Activated CD8-positive, alpha-beta memory T cell treated with anti-CD3 and anti-CD28 coated beads, Interleukin-2, amount 50 U/mL, for 24 hours (primary cell): ENCODE data around the gene EID2.

Experiments
- DNase-seq: peaks from one replicate; pipeline ENCODE4 v3.0.0-alpha.2; 2020; ENCODE audit errors: extremely low read depth

EID2 gene

DNA sequence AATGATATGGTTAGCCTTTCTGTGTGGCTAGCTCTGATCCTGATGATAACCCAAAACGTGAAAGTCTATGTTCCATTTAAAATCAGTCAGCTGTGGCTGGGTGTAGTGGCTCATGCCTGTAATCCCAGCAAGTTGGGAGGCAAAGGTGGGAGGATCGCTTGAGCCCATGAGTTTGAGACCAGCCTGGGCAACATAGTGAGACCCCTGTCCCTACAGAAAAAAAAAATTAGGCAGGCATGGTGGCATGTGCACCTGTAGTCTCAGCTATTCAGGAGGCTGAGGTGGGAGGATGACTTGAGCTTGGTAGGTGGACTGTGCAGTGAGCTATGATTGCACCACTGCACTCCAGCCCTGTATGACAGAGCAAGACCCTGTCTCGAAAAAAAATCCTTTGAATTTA, 6.2 kb downstream of the EID2 start:
- DNase-seq = no peak

DNA sequence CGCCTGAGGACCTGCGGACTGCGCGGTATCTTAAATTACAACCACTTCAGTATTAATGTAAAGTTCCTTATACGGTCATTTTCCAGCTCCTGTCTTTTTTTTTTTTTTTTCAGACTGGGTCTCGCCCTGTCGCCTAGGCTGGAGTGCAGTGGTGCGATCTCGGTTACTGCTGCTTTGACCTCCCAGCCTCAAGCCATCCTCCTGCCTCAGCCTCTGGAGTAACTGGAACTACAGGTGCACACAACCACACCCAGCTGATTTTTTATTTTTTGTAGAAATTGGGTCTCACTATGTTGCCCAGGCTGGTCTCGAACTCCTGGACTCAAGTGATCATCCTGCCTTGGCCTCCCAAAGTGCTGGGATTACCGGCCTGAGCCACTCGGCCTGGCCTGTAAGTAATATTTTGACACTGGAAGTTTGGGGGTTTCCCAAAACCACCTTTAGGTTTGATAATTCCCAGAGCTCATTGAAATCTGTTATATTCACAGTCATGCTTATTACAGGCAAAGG, 6.9 kb downstream of the EID2 start:
- no peak for DNase-seq

DNA sequence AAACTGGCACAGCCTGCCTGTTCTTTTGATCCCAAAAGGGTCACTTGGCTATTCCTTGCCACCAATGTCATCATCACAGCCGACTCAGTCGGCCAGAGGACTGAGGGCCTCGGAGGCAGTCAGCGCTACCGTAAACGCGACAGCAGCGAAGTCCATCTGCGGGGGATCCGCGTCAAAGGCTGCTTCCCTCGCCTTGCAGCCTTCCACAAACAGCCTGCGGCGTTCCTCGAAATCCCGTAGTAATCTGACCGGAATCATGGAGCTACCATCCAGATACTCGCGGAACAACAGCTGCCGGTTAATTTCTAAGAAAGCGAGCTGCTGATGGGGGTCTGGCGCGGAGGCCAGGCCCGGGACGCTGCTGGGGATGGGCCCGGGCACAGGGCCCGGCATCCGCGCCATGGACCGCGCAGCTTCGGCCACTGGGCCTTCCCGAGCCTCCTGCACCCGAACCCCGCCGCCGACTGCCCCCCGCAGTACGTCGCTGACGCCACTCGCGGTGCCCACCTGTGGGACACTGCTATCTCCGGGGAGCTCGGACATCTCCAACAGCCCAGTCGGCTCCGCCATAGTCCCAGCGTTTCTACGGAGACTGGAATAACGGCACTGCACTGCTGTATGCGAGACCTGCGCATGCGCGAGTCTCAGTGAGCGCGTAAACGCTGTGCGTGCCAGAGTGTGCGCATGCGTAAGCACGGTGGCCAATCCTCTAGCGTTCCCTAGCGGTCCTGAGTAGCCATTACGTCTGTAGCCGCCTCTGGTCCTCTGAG, 7.5 kb downstream of the EID2 start, which contains the start of gene EID2B:
EID2B (minus strand) TSS at position 620 of the 770 bp plus-strand sequence; CDS start at position 570, 50 bp downstream.
- peak; percentile 85 for DNase-seq

DNA sequence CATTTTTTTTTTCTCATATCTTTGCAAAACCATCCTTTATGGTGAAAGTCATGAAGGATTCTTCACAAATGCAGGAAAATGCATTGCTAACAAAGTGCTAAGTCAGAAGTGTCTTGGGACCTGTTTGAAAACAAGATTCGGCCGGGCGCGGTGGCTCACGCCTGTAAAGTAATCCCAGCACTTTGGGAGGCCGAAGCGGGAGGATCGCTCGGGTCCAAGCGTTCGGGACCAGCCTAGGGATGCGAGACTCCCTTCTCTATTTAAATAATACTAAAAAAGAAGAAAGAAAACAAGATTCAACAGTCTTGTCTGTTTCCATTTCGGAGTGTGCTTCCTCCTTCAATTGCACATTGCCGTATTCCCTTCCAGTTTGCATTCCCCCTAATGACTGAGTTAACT, 8.1 kb downstream of the EID2 start:
- no peak for DNase-seq

DNA sequence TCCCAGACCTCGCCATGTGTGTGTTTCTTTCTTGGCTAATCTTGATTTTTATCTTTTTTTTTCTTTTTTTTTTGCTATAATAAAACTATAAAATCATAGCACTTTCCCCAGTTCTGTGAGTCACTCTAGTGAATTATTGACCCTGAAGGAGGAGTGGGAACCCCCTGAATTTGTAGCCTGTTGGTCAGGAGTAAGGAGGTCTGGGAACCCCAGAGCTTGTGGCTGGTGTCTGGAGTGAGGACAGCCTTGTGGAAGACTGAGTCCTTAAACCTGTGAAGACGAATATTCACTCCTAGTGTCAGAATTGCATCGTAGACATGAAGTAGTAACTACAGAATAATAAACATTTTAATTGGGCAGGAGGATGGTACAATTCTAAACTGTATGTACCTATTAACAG, 14.8 kb downstream of the EID2 start:
- DNase-seq = no peak

DNA sequence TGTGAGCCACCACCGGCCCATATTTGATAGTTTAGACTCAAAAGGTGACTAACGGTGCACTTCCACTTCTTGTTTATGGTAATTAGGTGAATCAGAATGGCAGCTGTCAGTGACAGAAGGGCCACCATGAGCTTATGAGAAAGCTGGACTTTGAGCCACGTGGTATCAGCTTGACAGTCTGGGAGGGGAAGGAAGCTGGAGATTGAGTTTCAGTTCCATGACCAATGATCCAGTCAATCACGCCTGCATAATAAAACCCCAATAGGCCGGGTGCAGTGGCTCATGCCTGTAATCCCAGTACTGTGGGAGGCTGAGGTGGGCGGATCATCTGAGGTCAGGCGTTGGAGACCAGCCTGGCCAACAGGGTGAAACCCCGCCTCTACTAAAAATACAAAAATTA, 15.5 kb downstream of the EID2 start:
- DNase-seq = no peak

DNA sequence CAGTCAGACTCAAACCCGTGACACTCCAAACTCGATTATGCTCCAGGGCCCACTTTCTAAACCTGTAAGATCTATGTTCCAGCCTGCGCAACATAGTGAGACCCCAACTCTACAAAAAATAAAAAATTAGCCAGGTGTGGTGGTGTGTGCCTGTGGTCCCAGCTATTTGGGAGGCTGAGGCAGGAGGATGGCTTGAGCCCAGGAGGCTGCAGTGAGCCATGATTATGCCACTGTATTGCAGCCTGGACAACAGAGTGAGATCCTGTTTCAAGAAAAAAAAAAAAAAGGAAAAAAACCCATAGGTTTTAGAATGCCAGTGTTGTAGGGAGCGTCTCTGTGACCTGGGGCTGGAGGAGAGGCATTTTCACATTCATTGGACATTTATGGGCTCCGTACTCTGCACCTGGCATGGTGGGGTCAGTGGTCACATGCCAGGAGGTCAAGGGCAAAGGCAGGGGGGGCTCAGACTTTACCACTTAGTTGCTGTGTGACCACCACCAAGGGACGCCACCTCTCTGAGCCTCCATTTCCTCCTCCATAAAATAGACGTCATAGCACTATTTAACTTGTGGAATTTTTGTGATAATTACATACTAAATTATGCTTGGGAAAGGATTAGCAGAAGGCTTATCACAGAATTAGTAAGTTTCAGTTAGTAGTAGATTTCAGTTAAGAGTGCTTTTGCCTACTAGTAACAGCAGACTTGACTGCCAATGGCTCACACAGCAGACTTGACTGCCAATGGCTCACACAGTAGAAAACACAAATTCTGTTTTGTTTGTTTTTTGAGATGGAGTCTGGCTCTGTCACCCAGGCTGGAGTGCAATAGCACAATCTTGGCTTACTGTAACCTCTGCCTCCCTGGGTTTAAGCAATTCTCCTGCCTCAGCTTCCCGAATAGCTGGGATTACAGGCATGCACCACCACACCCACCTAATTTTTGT, 19.1 kb downstream of the EID2 start:
- DNase-seq = no peak

DNA sequence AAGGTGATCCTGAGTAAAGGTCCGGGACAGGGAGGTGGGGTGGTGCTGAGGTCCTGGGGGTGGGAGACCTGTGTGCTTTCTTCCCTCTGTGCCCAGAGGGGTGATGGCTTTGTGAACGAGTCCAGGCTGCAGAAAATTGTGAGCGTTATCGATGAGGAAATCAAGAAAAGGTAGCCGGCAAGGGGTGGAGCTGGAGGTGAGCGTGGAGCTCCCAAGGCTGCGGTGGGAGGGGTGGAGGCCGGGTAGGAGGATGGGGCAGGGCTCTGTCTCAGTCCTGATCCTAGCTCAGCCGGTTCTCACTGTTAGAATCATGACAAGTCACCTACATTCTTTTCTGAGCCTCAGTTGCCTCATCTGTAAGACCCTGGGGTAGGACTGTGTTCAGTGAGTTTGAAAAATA, 21.0 kb downstream of the EID2 start:
- DNase-seq = no peak

DNA sequence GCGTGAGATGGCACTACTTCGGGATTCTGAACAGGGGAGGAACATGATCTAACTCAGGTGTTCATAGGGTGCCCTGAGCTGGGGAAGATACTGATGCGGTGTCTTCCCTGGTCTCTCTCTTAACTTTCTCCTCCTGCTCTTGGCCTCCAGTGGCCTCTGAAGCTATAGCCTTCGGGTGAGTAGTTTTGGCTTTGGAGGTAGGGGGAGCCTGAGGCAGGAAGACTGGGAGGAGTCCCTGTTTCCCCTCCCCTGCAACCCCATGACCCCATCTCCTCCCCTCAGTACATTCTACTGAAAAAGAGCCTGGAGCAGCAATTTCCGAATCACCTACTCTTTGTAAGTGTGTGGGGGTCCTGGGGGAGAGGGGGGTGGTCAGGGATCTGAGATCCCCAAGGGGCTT, 21.5 kb downstream of the EID2 start:
- no peak for DNase-seq

DNA sequence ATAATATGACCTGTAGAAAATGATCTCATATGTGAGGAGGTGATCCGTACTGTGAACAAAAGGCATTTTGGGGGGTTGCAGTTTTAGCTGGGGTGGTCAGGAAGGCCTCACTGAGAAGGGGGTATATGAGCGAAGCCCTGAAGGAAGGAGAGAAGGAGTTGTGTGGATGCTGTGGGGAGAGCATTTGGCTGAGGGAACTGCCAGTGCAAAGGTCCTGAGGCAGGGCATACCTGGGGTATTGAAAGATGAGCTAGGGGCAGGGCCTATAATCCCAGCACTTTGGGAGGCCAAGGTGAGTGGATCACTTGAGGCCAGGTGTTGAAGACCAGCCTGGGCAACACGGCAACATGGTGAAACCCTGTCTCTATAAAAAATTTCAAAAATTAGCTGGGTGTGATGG, 22.5 kb downstream of the EID2 start:
- no peak for DNase-seq

DNA sequence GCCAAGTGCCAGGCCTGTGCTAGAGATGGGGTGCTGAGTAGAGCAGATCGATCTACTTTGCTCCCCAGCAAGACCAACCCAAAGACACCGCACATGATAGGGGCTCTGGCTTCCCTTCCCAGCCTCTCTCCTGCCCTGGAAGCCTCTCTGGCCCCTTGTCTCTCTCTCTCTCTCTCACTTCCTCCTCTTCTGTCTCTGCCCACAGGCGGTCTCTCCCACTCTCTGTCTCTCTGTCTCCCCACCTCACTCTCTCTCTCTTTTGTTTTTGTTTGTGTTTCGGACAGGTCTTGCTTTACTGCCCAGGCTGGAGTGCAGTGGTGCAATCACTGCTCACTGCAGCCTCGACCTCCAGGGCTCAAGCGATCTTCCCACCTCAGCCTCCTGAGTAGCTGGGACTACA, 23.7 kb downstream of the EID2 start:
- DNase-seq = no peak

DNA sequence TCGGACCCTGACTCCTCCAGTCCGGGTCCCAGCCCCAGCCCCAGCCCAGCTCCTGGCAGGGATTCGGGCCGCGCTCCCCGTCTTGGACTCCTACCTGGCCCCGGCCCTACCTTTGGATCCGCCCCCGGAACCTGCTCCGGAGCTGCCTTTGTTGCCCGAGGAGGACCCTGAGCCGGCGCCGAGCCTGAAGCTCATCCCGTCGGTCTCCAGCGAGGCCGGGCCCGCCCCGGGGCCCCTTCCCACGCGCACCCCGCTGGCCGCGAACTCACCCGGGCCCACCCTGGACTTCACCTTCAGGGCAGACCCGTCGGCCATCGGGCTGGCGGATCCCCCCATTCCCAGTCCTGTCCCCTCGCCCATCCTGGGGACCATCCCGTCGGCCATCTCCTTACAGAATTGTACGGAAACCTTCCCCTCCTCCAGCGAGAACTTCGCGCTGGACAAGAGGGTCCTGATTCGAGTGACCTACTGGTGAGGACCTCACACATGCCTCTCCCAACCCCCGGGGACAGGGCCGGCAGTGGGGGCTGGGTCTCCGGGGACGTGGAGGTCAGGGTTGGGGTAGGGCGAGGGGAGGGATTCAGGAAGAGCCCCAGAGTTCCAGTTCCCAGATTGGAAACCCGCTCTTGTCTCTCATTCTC, 24.3 kb downstream of the EID2 start:
- DNase-seq = no peak

DNA sequence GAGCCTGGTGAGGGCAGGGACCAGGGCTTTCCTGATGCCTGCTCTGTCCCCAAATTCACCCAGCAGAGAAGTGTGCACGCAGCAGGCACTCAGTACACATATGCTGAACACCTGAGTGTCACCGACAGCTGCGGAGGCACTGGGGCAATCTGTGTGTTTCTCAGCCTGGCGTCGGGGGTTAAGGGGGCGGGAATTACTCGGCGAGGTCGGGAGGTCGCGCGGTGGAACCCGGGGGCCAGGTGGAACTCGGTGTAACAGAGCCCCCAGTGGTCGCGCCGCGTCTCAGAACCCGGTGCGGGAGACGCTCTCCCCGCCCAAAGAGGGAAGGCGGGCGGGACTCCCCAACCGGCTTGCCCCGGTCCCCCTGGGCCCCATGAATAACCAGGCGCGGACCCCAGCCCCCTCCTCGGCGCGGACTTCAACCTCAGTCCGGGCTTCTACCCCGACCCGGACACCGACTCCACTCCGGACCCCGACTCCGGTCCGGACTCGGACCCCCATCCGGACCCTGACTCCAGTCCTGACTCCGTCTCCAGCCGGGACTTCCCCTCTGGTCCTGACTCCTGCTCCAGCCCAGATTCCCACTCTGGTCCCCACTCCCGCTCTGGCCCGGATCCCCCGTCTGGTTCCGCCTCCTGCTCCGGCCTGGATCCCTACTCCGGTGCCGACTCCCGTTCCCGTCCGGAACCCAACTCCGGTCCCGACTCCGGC, 25.0 kb downstream of the EID2 start, which contains the start of gene SELENOV:
SELENOV (plus strand) TSS at position 300 of the 711 bp plus-strand sequence; CDS start at position 374, 74 bp downstream.
- DNase-seq = no peak

DNA sequence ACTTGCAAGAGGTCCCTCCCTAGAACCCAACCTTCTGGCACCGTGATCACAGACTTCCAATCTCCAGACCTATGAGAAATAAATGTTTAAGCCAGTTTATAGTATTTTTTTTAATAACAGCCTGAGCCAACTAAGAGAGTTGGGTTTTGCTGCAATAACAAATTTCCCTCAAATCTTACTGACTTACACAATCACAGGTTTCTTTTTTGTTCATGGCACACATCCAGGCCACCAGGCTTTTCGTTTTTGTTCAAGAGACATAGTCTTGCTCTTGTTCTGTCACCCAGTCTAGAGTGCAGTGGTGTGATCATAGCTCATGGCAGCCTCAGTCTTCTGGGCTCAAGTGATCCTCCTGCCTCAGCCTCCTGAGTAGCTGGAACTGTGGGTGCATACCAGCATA, 27.0 kb downstream of the EID2 start:
- DNase-seq = no peak

DNA sequence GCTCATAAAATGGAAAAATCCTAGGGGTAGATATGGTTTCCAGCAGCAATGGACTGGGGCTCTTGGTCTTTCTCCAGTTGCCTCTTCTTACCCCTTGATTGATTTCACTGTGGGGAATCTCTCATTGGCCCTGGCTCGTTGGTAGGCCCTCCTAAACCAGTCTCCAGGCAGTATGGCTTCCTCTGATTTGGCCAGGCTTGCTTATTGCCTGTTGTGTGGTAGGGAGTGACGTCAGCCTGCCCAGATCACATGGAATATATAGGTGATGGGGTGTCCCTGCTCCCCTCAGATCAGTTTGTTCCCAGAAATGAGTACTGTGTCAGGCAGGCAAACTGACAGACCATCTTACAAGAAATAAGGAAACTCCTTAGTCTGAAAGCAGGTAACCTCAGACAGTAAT, 30.7 kb downstream of the EID2 start:
- DNase-seq = no peak

DNA sequence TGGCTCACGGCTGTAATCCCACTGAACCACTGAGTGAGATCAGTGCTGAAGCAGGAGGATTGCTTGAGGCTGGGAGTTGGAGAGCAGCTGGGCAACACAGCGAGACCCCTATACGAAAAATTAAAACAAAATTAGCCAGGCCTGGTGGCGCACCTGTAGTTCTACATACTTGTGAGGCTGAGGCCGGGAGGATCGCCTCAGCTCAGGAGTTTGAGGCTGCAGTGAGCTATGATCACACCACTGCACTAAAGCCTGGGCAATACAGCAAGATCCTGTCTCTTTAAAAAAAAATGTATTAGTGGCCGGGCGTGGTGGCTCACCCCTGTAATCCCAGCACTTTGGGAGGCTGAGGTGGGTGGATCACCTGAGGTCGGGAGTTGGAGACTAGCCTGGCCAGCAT, 31.3 kb downstream of the EID2 start:
- DNase-seq = no peak

DNA sequence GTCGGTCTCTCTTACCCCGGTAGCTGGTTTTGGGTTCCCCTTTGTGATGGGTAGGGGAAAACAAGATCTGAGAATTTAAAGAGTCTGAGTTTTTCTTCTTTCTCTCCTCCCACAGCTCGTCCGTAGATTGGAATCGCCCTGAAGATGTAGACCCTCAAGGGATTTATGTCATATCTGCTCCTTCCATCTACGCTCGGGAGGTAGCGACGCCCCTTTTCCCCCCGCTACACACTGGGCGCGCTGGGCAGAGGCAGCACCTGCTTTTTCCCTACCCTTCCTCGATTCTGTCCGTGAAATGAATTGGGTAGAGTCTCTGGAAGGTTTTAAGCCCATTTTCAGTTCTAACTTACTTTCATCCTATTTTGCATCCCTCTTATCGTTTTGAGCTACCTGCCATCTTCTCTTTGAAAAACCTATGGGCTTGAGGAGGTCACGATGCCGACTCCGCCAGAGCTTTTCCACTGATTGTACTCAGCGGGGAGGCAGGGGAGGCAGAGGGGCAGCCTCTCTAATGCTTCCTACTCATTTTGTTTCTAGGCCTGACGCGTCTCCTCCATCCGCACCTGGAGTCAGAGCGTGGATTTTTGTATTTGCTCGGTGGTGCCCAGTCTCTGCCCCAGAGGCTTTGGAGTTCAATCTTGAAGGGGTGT, 32.1 kb downstream of the EID2 start:
- no peak for DNase-seq

DNA sequence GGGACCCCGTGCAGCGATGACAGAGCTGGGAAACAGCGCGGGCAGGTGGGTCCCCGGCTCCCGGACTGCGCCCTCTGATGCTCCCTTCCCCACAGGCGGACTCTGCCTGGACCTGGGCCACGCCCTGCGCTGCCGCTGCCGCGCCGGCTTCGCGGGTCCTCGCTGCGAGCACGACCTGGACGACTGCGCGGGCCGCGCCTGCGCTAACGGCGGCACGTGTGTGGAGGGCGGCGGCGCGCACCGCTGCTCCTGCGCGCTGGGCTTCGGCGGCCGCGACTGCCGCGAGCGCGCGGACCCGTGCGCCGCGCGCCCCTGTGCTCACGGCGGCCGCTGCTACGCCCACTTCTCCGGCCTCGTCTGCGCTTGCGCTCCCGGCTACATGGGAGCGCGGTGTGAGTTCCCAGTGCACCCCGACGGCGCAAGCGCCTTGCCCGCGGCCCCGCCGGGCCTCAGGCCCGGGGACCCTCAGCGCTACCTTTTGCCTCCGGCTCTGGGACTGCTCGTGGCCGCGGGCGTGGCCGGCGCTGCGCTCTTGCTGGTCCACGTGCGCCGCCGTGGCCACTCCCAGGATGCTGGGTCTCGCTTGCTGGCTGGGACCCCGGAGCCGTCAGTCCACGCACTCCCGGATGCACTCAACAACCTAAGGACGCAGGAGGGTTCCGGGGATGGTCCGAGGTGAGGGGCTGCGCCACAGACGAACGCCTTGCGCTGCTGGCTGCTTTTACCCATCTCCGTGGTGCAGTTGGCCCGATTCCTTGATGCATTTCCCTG, 32.8 kb downstream of the EID2 start:
- peak; percentile 24 for DNase-seq

DNA sequence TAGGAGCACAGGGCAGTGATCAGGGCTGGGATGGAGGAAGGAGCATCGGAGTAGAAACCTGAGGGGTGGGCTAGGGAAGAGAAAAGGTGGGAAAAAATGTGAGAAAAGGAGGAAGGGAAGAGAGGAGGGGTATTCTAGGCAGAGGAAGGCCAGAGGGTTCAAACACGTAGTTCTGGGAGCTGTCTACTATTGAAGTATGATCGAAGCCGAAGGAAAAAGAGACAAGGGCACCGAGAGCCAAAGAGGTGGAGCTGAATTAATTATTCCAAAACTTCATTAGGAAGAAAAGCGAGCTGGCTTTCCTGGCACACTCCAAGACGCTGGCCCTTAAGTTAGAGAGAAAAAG, 33.4 kb downstream of the EID2 start:
- no peak for DNase-seq
